Measurements from ENCODE around the gene DENND1B. TPM values are rescaled to one million over a fixed set of nuclear protein-coding genes. Genes with fewer than 3 reads are reported as not detected.
A peak's percentile ranks its signal among the peaks of the same experiment; 100 is the strongest.

The DENND1B gene
- total and polyA plus RNA-seq, 9 of the 15 experiments (the other 6 are each of a cell fraction or from before 2014, with no cell fraction given) = 2.1 to 12.1 (median 7.5) TPM

GRCh38 chr1:197715806-197716205 is 59.5 kb downstream of the DENND1B start:
- no TSS peak for BruUV-seq (replicated peaks)
- Histone ChIP-seq H3K9me1 (ENCODE audit: control insufficient read depth, insufficient read depth, low read length) (no peaks in the 10 kb centered on the region), H3K36me3 (ENCODE audit: control insufficient read depth, insufficient read depth, low read length) (no peaks in the 10 kb centered on the region), H4K20me1 (replicated peaks; ENCODE audit: control insufficient read depth, insufficient read depth, low read length) (no peaks in the 10 kb centered on the region), H3K4me2 (ENCODE audit: insufficient read depth, low read length) (no peak overlapping the region), H3K79me2 (ENCODE audit: control insufficient read depth, insufficient read depth, low read length) (no peaks in the 10 kb centered on the region), H2AFZ (ENCODE audit: low read depth, low read length) (no peak overlapping the region), H3K27me3 (ENCODE audit: control insufficient read depth in 2 of 2, insufficient read depth in 2 of 2, low read length in 2 of 2) (no peaks in the 10 kb centered on the region), H3K4me1 (replicated peaks in 1 of 2; ENCODE audit: control insufficient read depth in 2 of 2, insufficient read depth in 2 of 2, low read length in 2 of 2) (no peaks in the 10 kb centered on the region), H3K9ac (ENCODE audit: insufficient read depth in 1 of 2, low read depth in 2 of 2, low read length in 2 of 2) (no peak overlapping the region), H3K4me3 (no peak overlapping the region), H3K27ac (ENCODE audit: extremely low read depth, low read depth, low read length) (no peak overlapping the region), H3K9me3 (replicated peaks; ENCODE audit: control insufficient read depth, insufficient read depth, low read depth, low read length) (no peaks in the 10 kb centered on the region)
- 58% methylated on average over 1 of the region's 1 CpG for WGBS (ENCODE audit: insufficient coverage, low coverage, missing lambda C conversion rate)
- DNase-seq (ENCODE audit: extremely low read depth in 1 of 4, low spot score in 3 of 4) = peak in 1 of 4 experiments; percentile 24
- intact Hi-C loops (cut with micrococcal nuclease) (no loop called here), in situ Hi-C loops (cut with MboI) (no loop called here)
- no peak for TF ChIP-seq CTCFL (IDR thresholded peaks at IDR 0.05; ENCODE audit: borderline replicate concordance, insufficient read depth, low read depth, low read length, poor library complexity, severe bottlenecking)
- no peak for TF ChIP-seq RB1 (IDR thresholded peaks at IDR 0.05; ENCODE audit: low read depth)
- no peak for TF ChIP-seq MAFG (tag; conservative IDR thresholded peaks at IDR 0.05)
- TF ChIP-seq ZNF445 (CRISPR knock-in tag; IDR thresholded peaks at IDR 0.05; ENCODE audit: low read depth) = no peak
- TF ChIP-seq ZNF639 (CRISPR knock-in tag; conservative IDR thresholded peaks at IDR 0.05 in 1 of 2, IDR thresholded peaks at IDR 0.05 in 1 of 2) = no peak
- TF ChIP-seq MCM2 (IDR thresholded peaks at IDR 0.05; ENCODE audit: low read depth) = no peak
- no peak for TF ChIP-seq DIDO1 (tag; IDR thresholded peaks at IDR 0.05; ENCODE audit: low read depth)
- no peak for TF ChIP-seq DPF2 (IDR thresholded peaks at IDR 0.05)
- TF ChIP-seq PHF20 (IDR thresholded peaks at IDR 0.05; ENCODE audit: partially characterized antibody) = no peak
- no peak for TF ChIP-seq PTRF (tag; IDR thresholded peaks at IDR 0.05)
- TF ChIP-seq FOXP4 (CRISPR knock-in tag; IDR thresholded peaks at IDR 0.05; ENCODE audit: borderline replicate concordance) = no peak
- TF ChIP-seq RBM15 (IDR thresholded peaks at IDR 0.05; ENCODE audit: insufficient read depth, low read length) = no peak
- no peak for TF ChIP-seq OTX1 (CRISPR knock-in tag; IDR thresholded peaks at IDR 0.05)
- no peak for TF ChIP-seq DEAF1 (CRISPR knock-in tag; IDR thresholded peaks at IDR 0.05)
- TF ChIP-seq HDAC2 (IDR thresholded peaks at IDR 0.05) = no peak
- no peak for TF ChIP-seq MEF2D (tag; conservative IDR thresholded peaks at IDR 0.05; ENCODE audit: low read depth)
- TF ChIP-seq ESRRB (CRISPR knock-in tag; IDR thresholded peaks at IDR 0.05; ENCODE audit: borderline replicate concordance) = no peak
- peak; percentile 42; the same call in 1 of the 3 replicates for ATAC-seq
- CTCF ChIA-PET (ENCODE audit: low intra/inter-chr PET ratio) = no interaction called here
- POLR2A ChIA-PET = interaction anchor here (0.6 to 1.7 kb wide), 3 partner anchors 11 to 33 kb away, joined by 3 to 6 read pairs (median 3); no protein-coding TSS in a partner anchor
- FAIRE-seq = no peak
